HG02938 (cell line): ENCODE data around the gene DDC.
"Not testable (repeated sequence)": the region's sequence is repeated elsewhere in the genome, so short reads cannot be mapped to it uniquely, and the experiment has no call there.

ENCODE experiments used
- ATAC-seq: cut with Tn5 transposase; IDR thresholded peaks from one replicate; pipeline ENCODE4 v1.9.1; 2021; ENCODE audit warnings: mild to moderate bottlenecking, moderate library complexity; ENCODE audit not compliant: unreplicated experiment

The DDC gene

DNA sequence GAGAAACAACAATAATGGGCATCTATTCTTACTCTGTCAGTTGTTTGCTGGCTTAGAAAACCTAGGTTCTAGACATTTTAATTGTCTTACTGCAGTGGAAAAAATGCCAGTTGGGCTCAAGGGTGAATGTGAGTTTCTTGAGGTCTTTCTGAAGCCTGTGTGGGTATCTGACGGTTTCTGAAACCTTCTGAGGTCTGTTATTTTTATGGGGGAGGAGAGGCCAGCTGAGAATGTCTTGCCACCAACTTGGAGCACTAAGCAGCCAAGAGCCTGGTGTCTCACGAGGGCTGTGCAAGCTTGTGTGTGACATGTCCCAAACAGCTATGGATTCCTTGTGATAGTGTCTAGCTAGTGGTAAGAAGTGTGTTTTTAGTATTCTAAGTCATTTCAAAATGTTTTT, 24.2 kb upstream of the DDC start:
- ATAC-seq: no peak

DNA sequence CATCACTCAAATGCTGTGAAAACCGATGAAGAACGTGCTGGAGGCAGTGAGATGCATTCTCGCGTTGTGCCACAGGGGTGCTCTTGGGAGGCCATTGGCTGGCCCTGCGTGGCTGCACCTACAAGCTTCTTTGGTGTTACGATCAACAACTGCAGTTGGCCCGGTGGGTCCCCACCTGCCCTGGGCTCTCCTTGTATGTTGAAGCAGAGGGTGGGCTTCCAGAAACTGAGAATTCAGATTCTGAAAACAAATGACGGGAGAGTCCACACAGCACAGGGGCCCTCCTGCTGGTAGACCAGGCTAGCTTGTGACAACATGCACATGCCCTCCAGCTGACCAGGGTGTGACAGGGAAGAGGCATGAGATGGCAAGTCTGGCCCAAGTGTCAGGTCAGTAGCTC, 23.7 kb upstream of the DDC start:
- ATAC-seq: no peak

DNA sequence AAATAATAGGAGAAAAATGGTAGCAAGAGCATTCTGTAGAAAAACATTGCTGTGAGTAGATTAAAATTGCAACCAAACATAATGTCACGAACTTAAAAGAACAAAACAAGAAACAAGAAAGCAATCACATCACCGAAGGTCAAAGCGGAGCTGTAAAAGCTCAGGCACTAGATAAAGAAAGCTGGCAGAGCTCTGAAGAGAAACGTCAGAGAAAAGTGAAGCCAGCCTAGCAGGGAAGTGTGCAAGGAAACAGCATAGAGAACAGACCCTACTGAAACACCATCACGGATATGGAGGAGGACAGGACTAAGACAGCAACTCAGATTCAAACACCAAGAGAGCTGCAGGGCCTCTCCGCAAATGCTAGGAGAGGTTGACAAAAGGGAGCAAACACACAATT, 22.5 kb upstream of the DDC start:
- no peak for ATAC-seq

DNA sequence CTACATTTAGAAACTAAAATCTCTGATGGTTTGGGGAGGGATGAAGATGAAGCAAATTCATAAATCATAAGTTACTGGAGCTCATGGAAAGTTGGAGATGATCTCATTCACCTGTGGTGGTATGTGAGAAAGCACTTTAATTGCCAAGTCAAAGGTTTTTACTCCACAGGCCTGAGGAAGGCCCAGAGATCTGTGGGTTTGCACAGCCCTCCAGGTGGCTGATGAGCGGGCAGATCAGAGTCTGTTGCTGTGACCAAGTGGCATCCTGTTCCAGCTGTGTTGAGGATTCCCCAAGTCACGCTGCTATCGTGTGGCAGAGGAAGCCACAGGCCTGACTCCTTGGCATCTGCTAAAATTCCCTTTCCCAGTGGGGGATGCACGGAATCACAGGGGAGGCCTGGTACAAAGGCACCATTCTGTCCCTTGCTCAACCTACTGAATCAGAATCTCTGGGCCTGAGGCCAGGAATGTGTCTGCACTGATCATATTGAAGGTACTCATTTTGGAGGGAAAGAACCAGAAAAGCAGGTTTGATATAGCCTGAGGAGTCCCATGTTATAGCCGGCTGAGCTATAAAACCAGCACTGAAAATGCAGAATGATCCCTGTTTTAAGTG, 19.7 kb upstream of the DDC start:
- no peak for ATAC-seq

DNA sequence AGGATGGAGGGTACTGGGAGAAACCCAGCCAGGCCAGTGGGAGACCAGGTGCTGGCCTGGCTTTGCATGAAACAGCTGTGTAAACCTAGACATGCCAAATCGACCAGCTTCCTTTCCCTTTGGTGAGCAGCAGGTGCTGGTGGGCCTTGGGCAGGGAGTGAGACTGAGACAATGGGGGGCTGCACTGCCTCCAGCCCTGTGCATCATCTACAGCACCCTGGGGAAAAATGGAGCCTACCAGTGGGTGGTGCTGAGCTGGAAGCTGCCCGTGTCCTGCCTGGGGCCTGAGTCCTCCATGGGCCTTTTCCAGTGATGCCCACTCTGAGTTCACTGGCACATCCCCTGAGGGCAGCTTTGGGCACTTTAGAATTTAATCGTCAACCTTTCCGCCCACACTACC, 19.2 kb upstream of the DDC start:
- no peak for ATAC-seq

DNA sequence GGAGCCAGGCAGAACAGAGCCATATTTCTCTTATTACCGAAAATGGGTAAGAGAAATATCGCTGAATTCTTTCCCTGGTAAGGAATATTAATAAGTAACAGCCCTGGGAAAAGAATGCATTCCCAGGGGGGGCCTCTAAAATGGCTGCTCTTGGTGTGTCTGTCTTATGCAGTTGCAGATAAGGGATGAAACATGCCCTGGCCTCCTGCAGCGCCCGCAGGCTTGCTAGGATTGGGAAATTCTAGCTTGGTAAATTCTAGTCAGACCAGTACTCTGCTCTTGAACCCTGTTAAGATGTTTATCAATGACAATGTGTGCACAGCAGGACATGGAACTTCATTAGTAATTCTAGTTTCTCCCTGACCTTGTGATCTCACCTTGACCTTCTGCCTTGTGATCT, 18.1 kb upstream of the DDC start:
- ATAC-seq: not testable (repeated sequence)

DNA sequence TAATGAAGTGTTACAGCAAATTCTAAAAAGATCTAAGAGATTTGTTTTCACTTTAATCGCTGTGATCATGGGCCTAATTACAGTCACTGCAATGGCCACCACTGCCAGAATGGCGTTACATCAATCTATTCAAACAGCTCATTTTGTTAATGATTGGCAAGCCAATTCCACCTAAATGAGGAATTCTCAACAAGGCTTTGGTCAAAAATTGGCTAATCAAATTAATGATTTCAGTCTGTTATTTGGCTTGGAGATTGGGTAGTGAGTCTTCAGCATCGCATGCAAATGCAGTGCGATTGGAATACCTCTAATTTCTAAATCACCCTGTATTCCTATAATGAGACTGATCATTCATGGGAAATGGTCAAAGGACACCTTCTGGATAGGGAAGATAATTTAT, 17.1 kb upstream of the DDC start:
- ATAC-seq: not testable (repeated sequence)

DNA sequence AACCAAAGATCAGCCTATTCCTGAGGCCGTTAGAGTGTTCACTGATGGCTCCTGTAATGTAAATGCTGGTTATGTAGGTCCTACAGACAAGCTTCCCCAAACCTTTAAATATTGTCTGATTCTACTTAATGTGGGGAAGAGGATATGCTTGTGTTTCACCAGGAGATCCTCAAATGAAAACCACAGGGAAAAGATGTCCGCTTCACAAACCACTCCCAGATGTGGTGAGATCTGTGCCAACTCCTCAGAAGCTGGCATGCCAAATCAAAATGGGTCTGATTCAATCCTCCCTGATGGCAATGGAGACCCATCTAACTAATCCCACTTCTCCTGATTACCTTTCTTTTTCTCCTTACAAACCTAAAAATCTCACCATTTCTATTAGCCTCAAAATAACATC, 15.5 kb upstream of the DDC start:
- not testable (repeated sequence) for ATAC-seq

DNA sequence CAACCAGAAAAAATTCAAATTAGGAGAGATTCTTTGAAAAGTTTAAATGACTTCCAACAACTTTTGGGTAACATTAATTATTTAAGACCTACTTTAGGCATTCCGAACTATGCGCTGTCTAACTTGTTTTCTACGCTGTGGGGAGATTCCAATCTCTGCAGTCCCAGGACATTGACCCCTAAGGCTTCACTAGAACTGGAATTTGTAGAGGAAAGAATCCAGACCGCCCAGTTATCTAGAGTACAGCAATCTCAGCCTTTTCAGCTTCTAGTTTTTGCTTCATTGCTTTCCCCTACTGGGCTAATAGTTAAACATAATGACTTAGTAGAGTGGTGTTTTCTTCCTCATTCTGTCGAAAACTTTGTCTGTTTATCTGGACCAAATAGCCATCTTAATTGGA, 14.9 kb upstream of the DDC start:
- no peak for ATAC-seq

DNA sequence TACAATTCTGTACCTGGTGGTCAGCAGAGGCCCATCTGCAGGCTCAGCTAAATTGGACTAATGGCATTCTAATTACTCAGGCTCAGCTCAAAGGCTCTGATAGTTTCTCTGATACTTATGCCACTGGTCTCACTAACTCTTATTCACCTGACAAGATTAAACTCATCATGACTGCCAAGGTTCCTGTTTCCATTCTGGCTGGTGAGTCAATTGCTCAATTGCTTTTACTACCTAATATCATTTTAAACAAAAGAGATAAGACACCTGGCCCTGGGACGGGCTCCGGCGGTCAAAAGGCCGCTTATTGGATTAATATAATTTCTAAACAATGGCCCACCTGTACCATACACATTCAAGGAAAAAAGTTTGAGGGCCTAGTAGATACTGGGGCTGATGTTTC, 12.9 kb upstream of the DDC start:
- not testable (repeated sequence) for ATAC-seq

DNA sequence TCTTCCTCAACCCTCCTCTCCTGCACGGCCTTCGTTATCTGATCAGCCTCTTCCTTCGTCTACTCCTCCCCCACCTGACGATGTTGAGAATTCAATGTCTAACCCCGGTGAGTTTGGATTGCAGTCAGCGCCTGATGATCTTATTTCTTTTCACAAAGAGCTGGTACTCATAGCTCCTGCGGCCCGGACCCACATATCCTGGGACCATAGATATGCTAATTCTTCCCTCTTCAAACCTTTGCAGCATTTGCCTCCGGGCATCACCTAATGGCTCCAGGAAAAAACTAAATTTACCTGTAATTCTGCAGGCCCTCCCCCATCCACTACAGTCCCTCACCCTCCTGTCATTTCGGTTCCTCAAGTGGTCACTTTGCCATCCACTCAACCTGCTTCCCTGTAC, 12.4 kb upstream of the DDC start:
- ATAC-seq: no peak

DNA sequence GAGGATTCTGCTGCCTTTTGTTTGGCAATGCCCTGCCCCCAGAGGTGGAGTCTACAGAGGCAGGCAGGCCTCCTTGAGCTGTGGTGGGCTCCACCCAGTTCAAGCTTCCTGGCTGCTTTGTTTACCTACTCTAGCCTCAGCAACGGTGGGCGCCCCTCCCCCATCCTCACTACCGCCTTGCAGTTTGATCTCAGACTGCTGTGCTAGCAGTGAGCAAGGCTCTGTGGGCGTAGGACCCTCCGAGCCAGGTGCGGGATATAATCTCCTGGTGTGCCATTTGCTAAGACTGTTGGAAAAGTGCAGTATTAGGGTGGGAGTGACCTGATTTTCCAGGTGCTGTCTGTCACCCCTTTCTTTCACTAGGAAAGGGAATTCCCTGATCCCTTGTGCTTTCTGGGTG, 11.2 kb upstream of the DDC start:
- not testable (repeated sequence) for ATAC-seq

DNA sequence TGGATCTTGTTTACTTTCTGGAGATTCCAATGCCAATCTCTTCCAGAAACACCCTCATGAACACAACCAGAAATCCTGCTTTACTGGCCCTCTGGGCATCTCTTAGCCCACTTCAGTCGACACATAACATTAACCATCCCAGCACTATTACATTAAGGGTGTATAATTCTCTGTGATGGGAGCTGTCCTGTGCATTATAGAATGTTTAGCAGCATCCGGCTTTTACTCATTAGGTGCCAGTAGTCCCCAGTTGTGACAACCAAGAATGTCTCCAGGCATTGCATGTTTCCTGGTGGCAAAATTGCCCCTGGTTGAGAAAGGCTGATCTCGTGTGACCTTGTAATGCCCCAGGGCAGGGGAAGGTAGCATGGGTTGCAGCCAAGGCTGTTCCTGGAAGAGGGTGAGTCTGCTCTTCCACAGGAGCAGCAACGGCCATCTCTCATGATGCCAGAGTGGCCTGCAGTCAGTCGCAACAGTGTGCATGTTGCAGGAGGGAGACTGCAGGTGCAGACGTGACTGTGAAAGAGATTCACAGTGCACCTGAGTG, 2.6 kb upstream of the DDC start:
- no peak for ATAC-seq

DNA sequence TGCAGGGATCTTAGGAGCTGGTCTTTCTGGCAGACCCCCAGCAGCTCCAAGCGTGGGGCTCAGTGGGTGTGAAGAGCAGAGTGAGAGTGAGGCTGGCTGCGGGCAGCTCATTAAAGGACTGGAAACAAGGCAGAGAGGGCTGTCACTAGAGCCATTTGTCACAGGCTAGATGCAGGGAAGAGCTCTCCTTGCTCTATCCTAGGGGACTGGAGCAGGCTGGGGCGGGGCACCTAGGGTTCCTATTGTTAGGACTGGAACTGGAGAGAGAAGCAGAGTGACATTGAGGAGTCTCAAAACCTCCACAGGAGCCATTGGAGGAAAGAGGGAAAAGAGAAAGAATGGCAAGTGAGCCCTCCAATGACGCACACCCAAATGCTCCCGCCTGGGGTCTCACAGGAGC, 772 bp upstream of the DDC start:
- ATAC-seq: no peak

DNA sequence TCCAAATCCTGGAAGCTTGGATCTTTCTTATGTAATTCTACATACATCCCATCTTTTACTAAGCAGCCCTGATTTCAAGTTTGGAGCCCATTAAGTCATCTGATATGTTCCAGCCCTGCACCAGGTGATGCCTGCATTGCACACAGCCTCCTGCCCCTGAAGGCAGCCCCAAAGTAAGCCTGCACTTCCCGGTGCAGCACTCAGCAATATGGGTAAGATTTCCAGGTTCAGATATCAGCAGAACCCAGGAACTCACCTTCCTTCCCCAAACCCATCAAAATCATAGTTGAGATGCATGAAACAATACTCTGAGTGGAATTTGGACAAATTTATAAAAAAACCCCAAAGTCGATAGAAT, 333 bp upstream of the DDC start:
- no peak for ATAC-seq

DNA sequence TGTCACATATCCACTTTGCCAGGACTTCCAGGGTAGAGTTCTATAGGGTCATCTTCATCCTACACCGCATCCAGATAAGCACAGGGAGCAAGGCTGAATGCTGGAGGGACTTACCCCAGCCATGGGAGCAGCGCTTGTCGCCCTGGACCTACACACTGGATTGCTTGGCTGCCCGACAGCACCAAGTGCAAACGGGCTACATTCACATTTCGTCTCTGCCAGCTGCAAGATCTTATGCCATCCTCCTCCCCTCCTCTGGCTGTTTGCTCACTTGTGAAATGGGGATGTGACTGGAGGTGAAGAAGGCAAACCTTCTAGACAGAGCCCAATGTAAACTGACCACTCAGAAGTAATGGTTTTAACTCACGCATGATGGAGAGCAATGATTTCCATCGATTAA, 1.0 kb downstream of the DDC start:
- no peak for ATAC-seq

DNA sequence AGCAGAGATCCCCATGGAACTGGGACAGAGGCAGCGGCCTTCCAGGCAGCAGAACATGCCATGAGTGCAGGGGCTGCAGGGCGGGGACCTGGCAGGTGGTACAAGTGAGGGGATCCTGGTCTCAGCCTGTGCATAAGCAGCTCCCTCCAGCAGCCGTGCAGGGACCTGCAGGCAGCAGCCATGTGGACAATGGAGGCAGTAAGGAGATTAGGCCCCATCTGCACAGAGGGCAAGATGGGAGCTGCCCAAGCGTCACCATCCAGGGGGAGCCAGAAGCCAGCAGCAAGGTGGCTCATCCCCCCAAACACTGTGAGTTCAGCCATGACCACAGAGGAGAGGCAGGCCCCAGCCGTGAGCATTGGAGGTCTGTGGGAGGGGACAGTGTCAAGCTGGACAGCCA, 3.1 kb downstream of the DDC start:
- ATAC-seq: no peak

DNA sequence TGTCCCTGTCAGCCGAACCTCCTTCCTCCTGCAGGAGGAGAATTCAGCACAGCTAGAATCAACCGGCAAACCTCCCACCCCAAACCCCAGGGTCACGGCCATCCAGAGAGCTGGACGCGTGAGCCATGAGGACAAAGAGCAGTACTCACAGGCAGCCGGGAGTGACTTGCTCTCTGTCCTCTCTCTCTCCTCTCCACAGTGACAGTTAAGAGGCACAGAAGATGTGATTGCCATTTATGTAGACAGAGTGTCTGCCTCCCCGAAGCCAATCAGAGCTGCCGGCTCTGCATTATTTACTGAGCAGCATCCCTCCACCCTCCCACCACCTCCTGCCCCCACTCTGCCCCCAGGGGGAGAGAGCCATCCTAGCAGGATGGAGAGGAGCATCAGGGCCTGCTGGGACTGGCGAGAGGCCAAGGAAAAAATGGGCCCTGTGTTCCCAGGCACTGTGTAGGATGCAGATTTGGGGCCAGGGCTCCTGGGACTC, 4.3 kb downstream of the DDC start:
- ATAC-seq: no peak

DNA sequence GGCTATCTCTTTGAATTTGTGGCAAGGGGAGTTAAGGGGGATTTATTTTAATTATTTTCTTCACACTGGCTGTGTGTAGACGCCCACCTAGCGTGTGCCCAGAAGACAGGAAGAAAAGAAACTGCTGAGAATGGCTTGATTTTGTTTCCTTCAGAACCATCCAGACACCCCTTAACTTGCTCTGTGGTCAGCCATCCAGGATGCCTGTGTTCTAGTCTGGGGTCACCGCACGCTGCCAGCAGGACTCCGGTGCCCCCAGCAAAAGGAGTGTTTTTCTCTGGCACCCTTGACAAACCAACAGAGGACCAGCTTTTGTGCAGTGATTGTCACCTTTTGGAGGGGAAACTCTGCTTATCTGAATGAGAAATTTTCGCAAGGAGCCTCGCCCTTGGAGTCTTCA, 5.3 kb downstream of the DDC start:
- ATAC-seq: no peak

DNA sequence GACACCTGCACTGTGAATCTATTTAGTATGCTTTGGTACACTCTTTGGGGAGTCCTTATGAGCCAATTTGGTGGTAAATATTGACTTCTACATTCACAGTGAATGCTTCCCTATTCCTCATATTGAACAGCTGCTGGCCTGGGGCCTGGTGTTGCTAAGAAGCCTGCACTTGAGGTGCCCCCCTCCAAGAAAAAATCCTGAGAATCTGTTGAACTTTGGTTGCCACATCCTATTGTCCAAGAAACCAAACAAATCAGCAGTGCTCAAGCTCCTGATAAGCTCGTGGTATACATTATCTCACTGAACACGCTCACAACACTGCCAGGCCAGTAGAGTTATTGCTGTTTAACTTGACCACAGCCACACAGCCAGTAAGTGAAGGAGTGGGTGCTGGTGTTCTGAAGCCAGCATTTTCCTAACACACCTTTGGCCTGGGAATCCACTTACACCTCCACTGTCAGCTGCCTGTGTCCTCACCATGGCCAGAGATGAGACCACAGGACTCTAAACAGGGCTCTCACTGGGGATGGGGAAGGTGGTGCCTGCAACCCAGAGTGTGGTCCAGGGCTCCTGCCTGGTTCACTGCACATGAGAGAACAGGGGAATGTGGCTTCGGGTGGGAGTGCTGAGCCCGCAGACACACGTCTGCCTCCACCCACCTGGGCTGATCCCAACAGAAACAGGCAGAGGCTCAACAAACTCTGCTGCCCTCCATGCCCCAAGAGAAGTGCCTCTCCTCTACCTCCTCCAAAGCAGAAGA, 6.7 kb downstream of the DDC start:
- no peak for ATAC-seq

DNA sequence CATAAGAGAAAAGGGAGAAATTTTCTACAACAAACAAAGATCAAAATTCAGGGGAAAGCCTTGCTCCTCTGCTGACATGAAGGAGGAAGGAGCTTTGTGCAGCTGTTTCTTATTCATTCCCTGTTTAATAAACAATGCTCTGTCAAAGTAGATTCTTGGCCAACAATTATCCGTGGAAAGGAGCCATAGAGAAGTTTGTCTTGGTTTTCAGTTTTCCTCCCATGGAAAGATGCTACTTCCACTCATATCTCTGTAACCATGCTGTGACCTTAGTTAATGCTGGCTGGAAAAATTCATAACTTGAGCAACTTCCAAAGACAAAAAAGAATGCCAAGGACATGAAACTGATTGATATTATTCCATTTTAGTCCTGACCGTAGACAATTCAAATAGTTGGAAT, 8.1 kb downstream of the DDC start:
- no peak for ATAC-seq

DNA sequence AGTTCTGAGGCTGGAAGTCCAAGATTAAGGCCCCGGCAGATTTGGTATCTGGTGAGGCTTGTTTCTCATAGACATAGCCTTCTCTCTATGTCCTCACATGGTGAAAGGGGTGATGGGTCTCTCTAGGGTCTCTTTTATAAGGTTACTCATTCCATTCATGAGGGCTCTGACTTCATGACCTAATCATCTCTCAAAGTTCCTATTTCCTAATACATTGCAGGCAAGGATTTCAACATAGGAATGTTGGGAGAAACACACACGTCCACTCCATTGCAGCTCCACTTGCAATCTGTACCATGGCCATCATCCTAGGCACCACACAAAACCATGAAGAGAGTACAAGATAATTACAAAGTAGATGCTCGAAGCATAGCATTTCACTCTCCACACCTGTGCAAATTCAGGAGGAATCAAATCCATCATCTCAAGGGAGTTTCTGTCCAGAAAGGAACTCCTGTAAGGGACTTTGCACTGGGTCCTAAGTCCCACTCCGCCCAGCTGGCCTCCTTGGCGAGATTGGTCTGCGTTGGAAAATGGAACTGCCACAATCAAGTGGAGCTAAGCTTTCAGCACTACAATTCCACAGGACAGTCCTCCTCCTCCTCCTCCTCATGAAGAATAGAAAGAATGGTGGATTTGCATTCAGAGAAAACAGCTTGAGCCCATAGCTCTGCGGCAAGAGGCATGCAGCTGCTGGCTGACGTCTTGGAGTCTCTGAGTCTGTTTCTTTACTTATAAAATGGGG, 8.8 kb downstream of the DDC start:
- ATAC-seq: no peak
